Measurements from ENCODE around the gene ANKRD11. TPM values are rescaled to one million over a fixed set of nuclear protein-coding genes. Genes with fewer than 3 reads are reported as not detected.
"Not testable (repeated sequence)": the region's sequence is repeated elsewhere in the genome, so short reads cannot be mapped to it uniquely, and the experiment has no call there.

ANKRD11 gene
- total RNA-seq, 1 experiment from 2014 or later = 297 TPM

- BruUV-seq (replicated peaks) = no TSS peak
- H3K9me3 Mint-ChIP-seq (ENCODE audit: unreplicated experiment) = no peaks in the 10 kb centered on the region
- Histone ChIP-seq H3K36me3 (ENCODE audit: control insufficient read depth, insufficient read depth, low read length) (peaks cover 6% of the 10 kb centered on the region), H3K9me3 (no peaks in the 10 kb centered on the region), H3K4me1 (no peaks in the 10 kb centered on the region), H3K4me3 (ENCODE audit: low read depth, low read length) (no peak overlapping the region), H3K27me3 (replicated peaks; ENCODE audit: control insufficient read depth, insufficient read depth, low read length) (no peaks in the 10 kb centered on the region)
- intact Hi-C loops (cut with micrococcal nuclease; ENCODE audit: unreplicated experiment) = no loop called here
- no peaks in the 10 kb centered on the region for H3K27me3 Mint-ChIP-seq (ENCODE audit: insufficient read depth, unreplicated experiment)
- no peak overlapping the region for H3K4me3 Mint-ChIP-seq (ENCODE audit: unreplicated experiment)
- no peak for DNase-seq
- CTCF ChIA-PET = interaction anchor here (0.9 kb wide), 1 partner anchor 23 kb away, joined by 4 read pairs; no protein-coding TSS in a partner anchor
- TF ChIP-seq CTCF (IDR thresholded peaks at IDR 0.05; ENCODE audit: insufficient read depth in 1 of 2, low read depth in 1 of 2, low read length in 1 of 2, severe bottlenecking in 1 of 2, unreplicated experiment in 1 of 2) = no peak
- no peak overlapping the region for H3K27ac Mint-ChIP-seq (ENCODE audit: unreplicated experiment)
- peaks cover 90% of the 10 kb centered on the region for H3K36me3 Mint-ChIP-seq (ENCODE audit: insufficient read depth, unreplicated experiment)
- POLR2A ChIA-PET = interaction anchor here (0.6 kb wide), 1 partner anchor 391 kb away, joined by 3 read pairs; no protein-coding TSS in a partner anchor
- H3K4me1 Mint-ChIP-seq (ENCODE audit: low read depth, unreplicated experiment) = no peaks in the 10 kb centered on the region
These were observed 224.7 kb downstream of the ANKRD11 start for GRCh38 chr16:89265647-89266046.

DNA sequence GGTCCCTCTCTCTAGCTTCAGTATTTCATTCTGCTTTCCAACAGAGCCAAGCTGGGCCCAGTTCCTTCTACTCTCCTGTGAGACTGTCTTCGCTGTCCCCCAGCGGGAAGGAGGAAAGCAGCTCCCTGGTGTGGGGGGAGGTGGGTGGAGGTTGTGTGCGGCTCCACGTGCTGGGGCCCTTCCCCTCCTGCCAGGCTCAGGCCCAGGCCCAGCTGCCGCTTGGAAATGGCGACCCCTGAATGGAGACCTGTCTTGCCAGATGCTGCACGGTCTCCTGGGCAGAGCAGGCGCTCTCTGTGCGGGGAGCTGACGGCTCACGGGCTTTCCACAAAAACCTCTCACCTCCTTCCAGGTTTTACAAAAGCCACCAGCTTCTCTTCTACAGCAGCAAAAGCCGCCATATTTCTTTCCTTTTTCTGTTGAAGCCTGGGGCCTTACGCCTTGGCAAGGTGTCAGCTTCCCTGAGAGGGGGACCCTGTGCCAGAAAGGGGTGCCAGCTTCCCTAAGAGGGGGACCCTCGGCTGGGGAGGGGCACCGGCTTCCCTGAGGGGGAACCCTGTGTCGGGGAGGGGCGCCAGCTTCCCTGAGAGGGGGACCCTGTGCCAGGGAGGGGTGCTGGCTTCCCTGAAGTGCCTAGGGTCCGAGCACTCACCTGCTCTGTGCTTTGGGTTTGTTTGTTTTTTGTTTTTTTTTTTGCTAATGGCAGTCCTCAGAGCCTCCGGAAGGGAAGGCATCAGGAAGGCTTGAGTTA lies 225.4 kb downstream of the ANKRD11 start:
- no peaks in the 10 kb centered on the region for H3K4me1 ChIP-seq
- DNase-seq = no peak
- no peak overlapping the region for H3K4me3 Mint-ChIP-seq (ENCODE audit: unreplicated experiment)
- no peaks in the 10 kb centered on the region for H3K27me3 Mint-ChIP-seq (ENCODE audit: insufficient read depth, unreplicated experiment)
- H3K4me1 Mint-ChIP-seq (ENCODE audit: low read depth, unreplicated experiment) = no peaks in the 10 kb centered on the region
- no peak for TF ChIP-seq CTCF (IDR thresholded peaks at IDR 0.05; ENCODE audit: insufficient read depth in 1 of 2, low read depth in 1 of 2, low read length in 1 of 2, severe bottlenecking in 1 of 2, unreplicated experiment in 1 of 2)
- POLR2A ChIA-PET = interaction anchor here (0.5 kb wide), 1 partner anchor 709 kb away, joined by 5 read pairs; no protein-coding TSS in a partner anchor
- intact Hi-C loops (cut with micrococcal nuclease; ENCODE audit: unreplicated experiment) = no loop called here
- BruUV-seq (replicated peaks) = no TSS peak
- no peaks in the 10 kb centered on the region for H3K9me3 ChIP-seq
- peak overlapping the region; percentile 42 for H3K27ac Mint-ChIP-seq (ENCODE audit: unreplicated experiment)
- peaks cover 6% of the 10 kb centered on the region for H3K36me3 ChIP-seq (ENCODE audit: control insufficient read depth, insufficient read depth, low read length)
- H3K4me3 ChIP-seq (ENCODE audit: low read depth, low read length) = no peak overlapping the region
- no peaks in the 10 kb centered on the region for H3K27me3 ChIP-seq (replicated peaks; ENCODE audit: control insufficient read depth, insufficient read depth, low read length)
- H3K36me3 Mint-ChIP-seq (ENCODE audit: insufficient read depth, unreplicated experiment) = peaks cover 83% of the 10 kb centered on the region
- CTCF ChIA-PET = no interaction called here
- H3K9me3 Mint-ChIP-seq (ENCODE audit: unreplicated experiment) = no peaks in the 10 kb centered on the region

DNA sequence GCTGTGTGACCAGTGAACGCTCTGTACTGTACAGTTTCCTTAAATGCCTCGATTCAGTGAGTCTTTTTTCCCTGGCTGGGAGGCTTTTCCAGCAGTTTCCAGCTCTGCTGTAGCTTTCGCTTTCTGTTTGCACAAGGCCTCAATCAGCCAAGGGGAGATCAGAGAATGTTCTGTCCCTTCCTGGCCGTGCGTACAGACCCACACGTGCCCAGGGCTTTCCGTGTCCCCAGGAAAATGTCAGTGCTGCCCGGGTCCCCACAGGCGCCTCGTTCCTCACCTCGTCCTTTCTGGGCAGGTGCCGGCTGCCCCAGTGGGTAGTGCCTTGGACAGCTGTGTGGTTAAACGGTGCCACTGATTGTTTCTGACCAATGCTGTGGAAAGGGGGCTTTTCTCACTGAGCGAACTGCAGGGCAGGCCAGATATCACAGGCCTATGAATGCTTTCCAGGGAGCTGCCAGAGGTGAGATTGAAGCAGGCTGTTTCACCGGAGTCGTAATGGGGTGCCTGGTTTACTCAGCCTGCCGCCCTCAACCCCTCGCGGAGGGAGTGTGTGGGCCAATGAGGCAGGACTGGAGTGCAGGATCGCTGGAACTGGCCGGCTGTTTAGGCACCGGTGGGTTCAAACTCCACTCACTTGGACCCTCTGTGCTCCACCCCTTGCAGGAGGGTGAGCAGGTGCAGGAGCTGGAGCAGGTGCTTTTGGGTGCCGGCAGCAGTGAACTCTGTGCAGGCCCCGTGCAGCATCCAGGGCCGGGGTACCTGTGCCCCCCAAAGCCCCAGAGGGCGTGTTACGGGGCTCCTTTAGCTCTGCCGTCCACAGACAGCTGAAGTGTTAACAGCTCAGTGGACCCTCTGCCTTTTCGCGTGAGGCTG lies 228.4 kb downstream of the ANKRD11 start:
- H3K36me3 Mint-ChIP-seq (ENCODE audit: insufficient read depth, unreplicated experiment) = peaks cover 83% of the 10 kb centered on the region
- Histone ChIP-seq H3K4me3 (ENCODE audit: low read depth, low read length) (no peak overlapping the region), H3K4me1 (0 out of 2 replicates have a peak, but pooled peaks cover 4% of the 10 kb centered on the region), H3K9me3 (no peaks in the 10 kb centered on the region), H3K27me3 (replicated peaks; ENCODE audit: control insufficient read depth, insufficient read depth, low read length) (no peaks in the 10 kb centered on the region), H3K36me3 (ENCODE audit: control insufficient read depth, insufficient read depth, low read length) (peaks cover 3% of the 10 kb centered on the region)
- BruUV-seq (replicated peaks) = no TSS peak
- no peak overlapping the region for H3K27ac Mint-ChIP-seq (ENCODE audit: unreplicated experiment)
- no peak for TF ChIP-seq CTCF (IDR thresholded peaks at IDR 0.05; ENCODE audit: insufficient read depth in 1 of 2, low read depth in 1 of 2, low read length in 1 of 2, severe bottlenecking in 1 of 2, unreplicated experiment in 1 of 2)
- ChIA-PET POLR2A (no interaction called here), CTCF (no interaction called here)
- H3K9me3 Mint-ChIP-seq (ENCODE audit: unreplicated experiment) = no peaks in the 10 kb centered on the region
- H3K27me3 Mint-ChIP-seq (ENCODE audit: insufficient read depth, unreplicated experiment) = no peaks in the 10 kb centered on the region
- no peak overlapping the region for H3K4me3 Mint-ChIP-seq (ENCODE audit: unreplicated experiment)
- no peak for DNase-seq
- intact Hi-C loops (cut with micrococcal nuclease; ENCODE audit: unreplicated experiment) = no loop called here
- peaks cover 8% of the 10 kb centered on the region for H3K4me1 Mint-ChIP-seq (ENCODE audit: low read depth, unreplicated experiment)

DNA sequence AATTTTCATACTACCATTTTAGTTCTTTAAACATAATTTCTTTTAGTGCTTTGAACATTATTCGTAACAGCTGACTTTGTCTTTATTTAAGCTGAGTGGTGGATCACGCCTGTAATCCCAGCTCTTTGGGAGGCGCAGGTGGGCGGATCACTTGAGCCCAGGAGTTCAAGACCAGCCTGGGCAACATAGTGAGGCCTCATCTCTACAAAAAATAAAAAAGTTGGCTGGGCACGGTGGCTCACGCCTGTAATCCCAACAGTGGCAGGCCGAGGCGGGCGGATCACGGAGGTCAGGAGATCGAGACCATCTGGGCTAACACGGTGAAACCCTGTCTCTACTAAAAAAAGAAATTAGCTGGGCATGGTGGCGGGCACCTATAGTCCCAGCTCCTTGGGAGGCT lies 230.5 kb downstream of the ANKRD11 start:
- H3K9me3 ChIP-seq; H3K4me3 ChIP-seq (ENCODE audit: low read depth, low read length); CTCF ChIA-PET; H3K4me1 ChIP-seq; H3K27me3 Mint-ChIP-seq (ENCODE audit: insufficient read depth, unreplicated experiment); H3K27ac Mint-ChIP-seq (ENCODE audit: unreplicated experiment); DNase-seq; H3K27me3 ChIP-seq (replicated peaks; ENCODE audit: control insufficient read depth, insufficient read depth, low read length); POLR2A ChIA-PET; H3K4me3 Mint-ChIP-seq (ENCODE audit: unreplicated experiment); H3K36me3 ChIP-seq (ENCODE audit: control insufficient read depth, insufficient read depth, low read length); H3K9me3 Mint-ChIP-seq (ENCODE audit: unreplicated experiment); intact Hi-C loops (cut with micrococcal nuclease; ENCODE audit: unreplicated experiment); BruUV-seq (replicated peaks): not testable (repeated sequence)
- H3K36me3 Mint-ChIP-seq (ENCODE audit: insufficient read depth, unreplicated experiment) = peaks cover 68% of the 10 kb centered on the region
- H3K4me1 Mint-ChIP-seq (ENCODE audit: low read depth, unreplicated experiment) = peaks cover 13% of the 10 kb centered on the region

Measured in Caco-2 (cell line).